Natural killer cell (primary cell): ENCODE measurements around the gene TRAK1. TPM values are rescaled to one million over a fixed set of nuclear protein-coding genes. Genes with fewer than 3 reads are reported as not detected.

ENCODE experiments used
- ATAC-seq, 3 donors: fragments of 150-1000 bp in 2 of 3; fragments of 200-7000 bp in 1 of 3; cut with Tn5 transposase; 1 replicate in 1 of 3; 2 replicates in 2 of 3; pipeline ENCODE4 v1.10.0; 2021; ENCODE audit warnings: mild to moderate bottlenecking in 2 of 3, moderate library complexity in 2 of 3
- DNase-seq, 2 donors: peaks; one replicate each; pipeline versions ENCODE4 v3.0.0 to v3.0.0-alpha.2; 2013 to 2021; ENCODE audit warnings: mixed read lengths in 1 of 2
- H3K27ac ChIP-seq: one replicate; pipeline ENCODE4 v1.5.1; 2013; ENCODE audit warnings: mild to moderate bottlenecking, low read length
- H3K27me3 ChIP-seq: one replicate; pipeline ENCODE4 v1.6.1; 2013; ENCODE audit warnings: low read length; ENCODE audit not compliant: control insufficient read depth, insufficient read depth
- H3K36me3 ChIP-seq: one replicate; pipeline ENCODE4 v1.6.1; 2013; ENCODE audit warnings: low read length; ENCODE audit not compliant: control insufficient read depth, insufficient read depth
- H3K4me1 ChIP-seq: one replicate; pipeline ENCODE4 v1.6.1; 2013; ENCODE audit warnings: low read length; ENCODE audit not compliant: control insufficient read depth, insufficient read depth
- H3K4me3 ChIP-seq: one replicate; pipeline ENCODE4 v1.5.1; 2013; ENCODE audit warnings: low read length
- H3K9me3 ChIP-seq: one replicate; pipeline ENCODE4 v1.6.1; 2013; ENCODE audit warnings: low read length; ENCODE audit not compliant: control insufficient read depth, insufficient read depth
- H3K27ac Mint-ChIP-seq, 2 donors: one replicate each; pipeline ENCODE4 v1.8.0; 2022; ENCODE audit warnings: mild to moderate bottlenecking in 2 of 2, mixed read lengths in 2 of 2, moderate library complexity in 1 of 2
- H3K27me3 Mint-ChIP-seq, 2 donors: one replicate each; pipeline ENCODE4 v1.8.0; 2022; ENCODE audit warnings: low read depth in 2 of 2, mixed read lengths in 2 of 2
- H3K36me3 Mint-ChIP-seq: one replicate; pipeline ENCODE4 v1.8.0; 2022; ENCODE audit warnings: mixed read lengths
- H3K4me1 Mint-ChIP-seq, 2 donors: one replicate each; pipeline ENCODE4 v1.8.0; 2022; ENCODE audit warnings: mixed read lengths in 2 of 2
- H3K4me3 Mint-ChIP-seq: one replicate; pipeline ENCODE4 v1.8.0; 2022; ENCODE audit warnings: mild to moderate bottlenecking, moderate library complexity, mixed read lengths
- H3K9me3 Mint-ChIP-seq, 2 donors: one replicate each; pipeline ENCODE4 v1.8.0; 2022; ENCODE audit warnings: mixed read lengths in 2 of 2
- CTCF ChIP-seq: fragments of 200-600 bp; IDR thresholded peaks from one replicate; pipeline ENCODE4 v1.8.0; 2022; ENCODE audit warnings: antibody characterized with exemption
- WGBS: methylation state at CpG from one replicate; pipeline ENCODE4 v1.1.7; 2013; ENCODE audit warnings: missing lambda C conversion rate; ENCODE audit not compliant: insufficient coverage; 5-methylcytosine and 5-hydroxymethylcytosine counted together
- intact Hi-C: fragments of 100-400 bp; cut with micrococcal nuclease; formaldehyde crosslinking; loops from one replicate; pipeline ENCODE4 v1.14.2; 2022
- total RNA-seq, 4 donors: library from RNA; stranded (reverse); fragments of 120-200 nt in 1 of 4; gene quantifications; one replicate each; pipeline versions ENCODE4 v1.2.3 to v1.2.4, GENCODE V29; 2013 to 2022

TRAK1 gene
- total RNA-seq, 3 donors from 2014 or later (not counting 1 experiment from before 2014, with no cell fraction given): 30.7 to 31.8 (median 31.8) TPM

DNA sequence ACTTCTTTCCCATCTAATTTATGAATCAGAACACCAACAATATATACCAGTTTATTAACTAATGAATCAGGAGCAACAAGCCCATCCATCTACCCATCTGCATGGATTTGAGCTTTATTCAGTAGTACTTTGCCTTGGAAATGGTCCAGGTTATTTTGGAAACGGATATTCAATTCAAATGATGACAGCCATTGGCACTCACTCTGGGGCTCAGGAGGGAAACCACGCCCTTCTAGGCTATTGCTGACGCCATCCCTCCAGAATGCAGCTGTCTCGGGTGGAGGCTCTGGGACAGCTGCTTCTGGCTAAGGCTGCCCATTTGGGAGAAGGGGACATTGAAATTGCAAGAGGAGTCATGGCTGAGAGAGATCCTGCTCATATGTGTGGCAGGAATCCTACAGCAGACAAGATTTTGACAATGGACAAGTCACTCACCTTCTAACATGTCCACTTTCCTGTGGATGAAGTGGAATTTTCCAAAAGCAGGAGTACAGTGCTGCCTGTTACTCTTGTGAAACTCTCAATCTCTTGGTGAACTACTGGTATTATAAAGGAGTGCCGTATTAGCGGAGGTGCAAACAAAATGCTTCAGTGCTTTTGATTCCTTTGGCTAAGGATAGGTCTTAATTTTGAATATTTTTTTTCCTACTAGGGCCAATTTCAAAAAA lies 29.3 kb upstream of the TRAK1 start:
- Mint-ChIP-seq H3K4me1 (peaks cover 28 to 44% of the 10 kb centered on the region in 2 donors), H3K4me3 (no peak overlapping the region), H3K9me3 (no peaks in the 10 kb centered on the region), H3K27me3 (no peaks in the 10 kb centered on the region), H3K36me3 (no peaks in the 10 kb centered on the region), H3K27ac (no peak overlapping the region)
- H3K27ac ChIP-seq: no peak overlapping the region
- no peaks in the 10 kb centered on the region for H3K36me3 ChIP-seq
- DNase-seq (no peak), ATAC-seq (no peak)
- H3K9me3 ChIP-seq: no peaks in the 10 kb centered on the region
- WGBS: 82% methylated on average over 4 of the region's 6 CpGs
- H3K4me1 ChIP-seq: peaks cover 15% of the 10 kb centered on the region
- intact Hi-C loops: no loop called here
- TF ChIP-seq CTCF: no peak
- H3K27me3 ChIP-seq: no peaks in the 10 kb centered on the region
- H3K4me3 ChIP-seq: no peak overlapping the region

GRCh38 chr3:42062464-42062863 lies 28.7 kb upstream of the TRAK1 start:
- Mint-ChIP-seq H3K9me3 (no peaks in the 10 kb centered on the region), H3K36me3 (no peaks in the 10 kb centered on the region), H3K27me3 (no peaks in the 10 kb centered on the region), H3K4me1 (peaks cover 29 to 45% of the 10 kb centered on the region in 2 donors), H3K4me3 (no peak overlapping the region), H3K27ac (no peak overlapping the region)
- no peaks in the 10 kb centered on the region for H3K27me3 ChIP-seq
- H3K36me3 ChIP-seq: no peaks in the 10 kb centered on the region
- peaks cover 12% of the 10 kb centered on the region for H3K4me1 ChIP-seq
- DNase-seq (no peak), ATAC-seq (no peak)
- H3K4me3 ChIP-seq: no peak overlapping the region
- TF ChIP-seq CTCF: no peak
- H3K27ac ChIP-seq: no peak overlapping the region
- WGBS: 73% methylated on average over 1 of the region's 1 CpG
- no peaks in the 10 kb centered on the region for H3K9me3 ChIP-seq
- intact Hi-C loops: no loop called here

- no peak overlapping the region for H3K4me3 ChIP-seq
- no peak overlapping the region for H3K27ac ChIP-seq
- no peaks in the 10 kb centered on the region for H3K9me3 ChIP-seq
- no peaks in the 10 kb centered on the region for H3K36me3 ChIP-seq
- DNase-seq (no peak), ATAC-seq (no peak)
- intact Hi-C loops: no loop called here
- Mint-ChIP-seq H3K36me3 (no peaks in the 10 kb centered on the region), H3K27me3 (no peaks in the 10 kb centered on the region), H3K4me3 (no peak overlapping the region), H3K27ac (no peak overlapping the region), H3K4me1 (peaks cover 28 to 48% of the 10 kb centered on the region in 2 donors), H3K9me3 (no peaks in the 10 kb centered on the region)
- TF ChIP-seq CTCF: no peak
- WGBS: 91% methylated on average over 5 of the region's 6 CpGs
- no peaks in the 10 kb centered on the region for H3K27me3 ChIP-seq
- peaks cover 17% of the 10 kb centered on the region for H3K4me1 ChIP-seq
Measured at GRCh38 chr3:42063888-42064287, 27.3 kb upstream of the TRAK1 start.
